Motor neuron (in vitro differentiated cells): ENCODE results near the gene OR5H2. TPM values are rescaled to one million over a fixed set of nuclear protein-coding genes. Genes with fewer than 3 reads are reported as not detected.

Experiments
- total RNA-seq, 8 experiments: library from RNA; unstranded; fragments of 300-600 nt; gene quantifications; 2 replicates each; pipeline versions ENCODE4 v1.2.3 to v1.2.4, GENCODE V29; 2022

Gene OR5H2
- total RNA-seq, 8 experiments from 2014 or later, result 0.52 TPM; not detected in 7

Other genes with a start within 250 kb of the OR5H2 start
- 1 to 10 TPM in 1 of 8 experiments, under 1 TPM in 5, not detected in 2; 0.09 to 1.1 (median 0.31) TPM for gene GABRR3, start 247.2 kb upstream of the OR5H2 start, total RNA-seq
- gene OR5AC2, start 195.3 kb upstream of the OR5H2 start, total RNA-seq, result not detected
- under 1 TPM in 2 of 8 experiments, not detected in 6; 0.09 to 0.28 TPM for gene OR5H1, start 151.8 kb upstream of the OR5H2 start, total RNA-seq
- under 1 TPM in 5 of 8 experiments, not detected in 3; 0.05 to 0.33 (median 0.09) TPM for gene OR5H14, start 135.0 kb upstream of the OR5H2 start, total RNA-seq
- under 1 TPM in 1 of 8 experiments, not detected in 7; 0.33 TPM for gene OR5H15, start 115.8 kb upstream of the OR5H2 start, total RNA-seq
- gene OR5H6, start 18.3 kb upstream of the OR5H2 start, total RNA-seq, result under 1 TPM in 1 of 8 experiments, not detected in 7; 0.52 TPM
- not detected for gene OR5K4, start 71.3 kb downstream of the OR5H2 start, total RNA-seq
- not detected for gene OR5K3, start 108.2 kb downstream of the OR5H2 start, total RNA-seq
- under 1 TPM in 2 of 8 experiments, not detected in 6; 0.10 to 0.28 TPM for gene OR5K1, start 180.7 kb downstream of the OR5H2 start, total RNA-seq
- gene OR5K2, start 215.2 kb downstream of the OR5H2 start, total RNA-seq, result under 1 TPM in 2 of 8 experiments, not detected in 6; 0.28 to 0.43 TPM
- gene CLDND1, start 240.4 kb downstream of the OR5H2 start, total RNA-seq, result 100 to 1,000 TPM in 1 of 8 experiments, 10 to 100 TPM in 7; 60.3 to 101 (median 74.3) TPM
- under 1 TPM in 2 of 8 experiments, not detected in 6; 0.35 to 0.81 TPM for gene GPR15, start 249.5 kb downstream of the OR5H2 start, total RNA-seq